ENCODE measurements around the gene PHOSPHO1. TPM values are rescaled to one million over a fixed set of nuclear protein-coding genes. Genes with fewer than 3 reads are reported as not detected.

Gene PHOSPHO1
- total RNA-seq, 4 donors from 2014 or later = not detected

DNA sequence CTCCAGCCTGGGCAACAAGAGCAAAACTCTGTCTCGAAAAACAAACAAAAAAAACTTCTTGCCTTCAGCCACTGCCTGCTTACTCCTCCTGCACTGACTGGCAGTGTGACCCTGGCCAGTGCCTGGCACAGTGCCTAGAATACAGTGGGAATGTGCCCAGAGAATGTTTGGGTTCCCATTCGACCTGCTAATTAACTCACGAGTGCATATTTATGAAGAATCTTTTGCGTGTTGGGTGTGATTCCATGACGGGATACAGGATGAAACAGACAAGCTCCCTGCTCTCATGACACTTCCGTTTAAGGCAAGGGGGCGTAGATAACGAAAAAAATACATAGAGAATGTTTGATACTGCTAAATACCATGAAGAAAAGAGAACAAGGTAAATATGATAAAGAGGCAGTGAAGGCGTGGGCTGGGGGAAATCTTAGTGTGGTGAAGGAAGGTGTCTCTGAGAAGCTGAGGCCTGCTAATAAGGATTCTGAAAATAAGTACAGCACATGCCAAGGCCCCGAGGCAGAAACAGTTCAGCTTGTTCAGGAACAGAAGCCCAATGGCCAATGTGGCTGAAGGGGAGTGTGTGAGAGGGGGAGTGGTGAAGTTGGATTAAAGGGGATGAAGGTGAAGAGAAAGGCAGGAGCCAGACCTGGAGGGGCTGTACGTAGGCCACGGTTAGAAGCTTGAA lies 15.8 kb downstream of the PHOSPHO1 start:
- TF ChIP-seq, protein P1, sequence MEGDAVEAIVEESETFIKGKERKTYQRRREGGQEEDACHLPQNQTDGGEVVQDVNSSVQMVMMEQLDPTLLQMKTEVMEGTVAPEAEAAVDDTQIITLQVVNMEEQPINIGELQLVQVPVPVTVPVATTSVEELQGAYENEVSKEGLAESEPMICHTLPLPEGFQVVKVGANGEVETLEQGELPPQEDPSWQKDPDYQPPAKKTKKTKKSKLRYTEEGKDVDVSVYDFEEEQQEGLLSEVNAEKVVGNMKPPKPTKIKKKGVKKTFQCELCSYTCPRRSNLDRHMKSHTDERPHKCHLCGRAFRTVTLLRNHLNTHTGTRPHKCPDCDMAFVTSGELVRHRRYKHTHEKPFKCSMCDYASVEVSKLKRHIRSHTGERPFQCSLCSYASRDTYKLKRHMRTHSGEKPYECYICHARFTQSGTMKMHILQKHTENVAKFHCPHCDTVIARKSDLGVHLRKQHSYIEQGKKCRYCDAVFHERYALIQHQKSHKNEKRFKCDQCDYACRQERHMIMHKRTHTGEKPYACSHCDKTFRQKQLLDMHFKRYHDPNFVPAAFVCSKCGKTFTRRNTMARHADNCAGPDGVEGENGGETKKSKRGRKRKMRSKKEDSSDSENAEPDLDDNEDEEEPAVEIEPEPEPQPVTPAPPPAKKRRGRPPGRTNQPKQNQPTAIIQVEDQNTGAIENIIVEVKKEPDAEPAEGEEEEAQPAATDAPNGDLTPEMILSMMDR (IDR thresholded peaks at IDR 0.05; ENCODE audit: low read depth) = no peak

DNA sequence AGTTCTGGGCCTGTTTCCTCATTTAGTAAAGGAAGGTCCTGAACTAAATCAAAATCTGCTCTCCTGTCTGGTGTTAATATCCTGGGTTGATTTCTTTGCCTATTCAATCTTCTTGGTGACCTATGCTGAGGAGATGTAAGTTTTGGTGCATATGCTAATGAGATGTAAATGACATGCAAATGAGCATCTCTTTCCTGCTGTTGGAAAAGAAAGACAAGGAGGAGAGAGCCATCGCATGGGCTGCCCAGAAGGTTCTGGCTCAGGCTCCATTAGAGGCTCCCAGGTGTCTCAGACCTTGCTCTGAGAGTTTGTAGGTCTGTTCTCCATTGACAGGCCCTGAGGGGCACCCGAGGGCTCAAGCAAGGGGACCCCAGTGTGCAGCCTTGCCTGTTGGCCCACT lies 16.7 kb downstream of the PHOSPHO1 start:
- TF ChIP-seq, protein P1 (IDR thresholded peaks at IDR 0.05; ENCODE audit: low read depth) = no peak

DNA sequence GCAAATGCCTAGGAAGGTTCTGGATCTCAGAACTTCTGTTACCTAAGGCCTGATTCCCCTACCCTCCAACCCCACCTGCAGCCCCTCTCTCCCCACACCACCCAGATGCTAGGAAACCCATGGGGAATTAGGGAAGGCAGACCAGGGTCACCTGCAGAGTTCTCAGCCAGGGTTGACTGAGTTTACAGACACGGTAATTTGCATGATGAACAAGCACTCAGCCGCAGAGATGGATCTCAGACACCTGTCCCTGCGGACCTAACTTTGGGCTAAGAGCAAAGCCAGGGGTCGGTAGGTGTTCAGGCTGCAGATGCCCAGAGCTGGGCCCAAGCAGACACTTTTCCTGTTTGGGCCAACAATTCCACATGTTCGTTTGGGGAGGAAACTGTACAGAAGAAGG lies 17.2 kb downstream of the PHOSPHO1 start:
- TF ChIP-seq, protein P1 (IDR thresholded peaks at IDR 0.05; ENCODE audit: low read depth) = no peak

DNA sequence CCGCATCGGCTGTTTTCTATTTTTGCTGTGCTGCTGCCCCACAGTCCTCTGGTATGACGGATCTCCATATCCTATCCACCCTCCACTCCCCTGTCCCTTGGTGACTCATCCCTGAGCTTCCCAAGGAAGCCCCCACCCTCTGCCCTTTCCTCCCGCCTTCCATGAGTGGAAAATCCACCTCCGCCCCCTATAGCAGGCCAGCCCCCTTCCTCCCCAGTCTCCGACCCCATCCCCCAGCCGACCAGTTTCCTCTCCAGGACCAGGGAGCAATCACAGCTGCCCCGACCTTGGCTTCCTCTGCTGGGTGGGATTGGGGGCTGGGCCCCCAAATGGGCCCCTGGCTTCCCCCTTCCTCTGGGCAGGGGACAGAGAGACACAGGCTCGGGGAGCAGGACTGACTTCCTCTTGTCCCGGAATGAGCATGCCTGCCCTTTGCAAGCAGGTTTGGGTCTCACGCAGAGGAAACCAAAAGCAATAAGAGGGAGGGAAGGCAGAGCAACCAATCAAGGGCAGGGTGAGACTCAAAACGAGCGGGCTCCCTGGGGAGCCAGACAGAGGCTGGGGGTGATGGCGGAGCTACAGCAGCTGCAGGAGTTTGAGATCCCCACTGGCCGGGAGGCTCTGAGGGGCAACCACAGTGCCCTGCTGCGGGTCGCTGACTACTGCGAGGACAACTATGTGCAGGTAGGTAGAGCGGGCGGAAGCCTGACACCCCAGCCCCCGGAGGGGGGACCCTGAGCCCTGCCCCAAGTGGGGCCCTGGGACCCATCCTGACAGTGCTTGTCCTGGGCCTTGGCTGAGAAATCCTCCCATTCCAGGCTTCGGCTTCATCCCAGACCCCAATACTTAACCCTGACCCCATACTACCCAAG lies 20.2 kb downstream of the PHOSPHO1 start, which contains the start of the genes ABI3 and GNGT2:
Gene ABI3 (plus strand): TSS at position 550 of the 872 bp plus-strand sequence. CDS start 18 bp downstream, at position 568.
Gene GNGT2 (minus strand): TSS at position 417 of the 872 bp plus-strand sequence. CDS start 3,152 bp downstream, outside the sequence.
- TF ChIP-seq, protein P1 (IDR thresholded peaks at IDR 0.05; ENCODE audit: low read depth) = no peak

DNA sequence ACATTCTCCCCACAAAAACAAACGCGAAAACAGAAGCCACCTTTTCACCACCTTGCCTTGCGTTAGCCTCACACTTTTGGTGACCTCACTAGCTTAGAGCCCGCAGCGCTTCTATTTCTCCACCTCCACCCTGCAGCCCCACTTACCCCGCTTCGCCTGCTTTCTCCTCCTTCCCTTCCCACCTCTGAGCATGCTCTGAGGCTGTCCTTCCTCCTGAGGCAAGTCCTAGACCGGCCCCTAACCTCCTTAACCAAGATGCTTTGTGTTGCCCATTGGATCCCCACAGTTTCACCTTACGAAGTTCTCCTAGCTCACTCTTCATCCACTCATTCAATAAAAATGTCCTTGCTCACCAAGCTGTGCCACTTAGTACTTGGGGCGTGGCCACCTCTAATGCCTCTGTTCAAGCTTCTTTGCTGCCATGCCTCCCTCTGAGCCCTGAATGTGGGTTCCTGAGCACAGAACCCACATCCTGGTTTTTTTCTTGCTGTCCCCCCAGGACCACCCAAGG lies 21.5 kb downstream of the PHOSPHO1 start:
- TF ChIP-seq, protein P1 (IDR thresholded peaks at IDR 0.05; ENCODE audit: low read depth) = no peak

DNA sequence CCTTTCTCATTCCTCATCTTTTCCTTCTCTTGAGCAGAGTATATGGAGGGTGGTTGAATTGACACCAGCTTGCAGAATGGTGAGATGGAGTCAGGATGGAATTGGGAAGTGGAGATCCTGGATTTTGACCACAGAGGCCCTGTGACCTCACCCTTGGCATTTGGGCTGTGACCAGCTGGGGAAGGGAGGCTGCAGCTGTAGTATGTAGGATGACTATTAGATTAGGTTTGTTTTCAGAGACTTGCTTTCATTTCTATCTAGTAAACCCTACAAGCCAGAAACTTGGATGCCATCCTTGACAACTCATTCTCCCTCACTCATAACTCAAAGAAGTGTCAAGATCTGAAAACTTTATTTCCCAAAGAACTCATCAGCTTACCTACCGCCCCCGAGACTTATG lies 26.1 kb downstream of the PHOSPHO1 start:
- TF ChIP-seq, protein P1 (IDR thresholded peaks at IDR 0.05; ENCODE audit: low read depth) = no peak

DNA sequence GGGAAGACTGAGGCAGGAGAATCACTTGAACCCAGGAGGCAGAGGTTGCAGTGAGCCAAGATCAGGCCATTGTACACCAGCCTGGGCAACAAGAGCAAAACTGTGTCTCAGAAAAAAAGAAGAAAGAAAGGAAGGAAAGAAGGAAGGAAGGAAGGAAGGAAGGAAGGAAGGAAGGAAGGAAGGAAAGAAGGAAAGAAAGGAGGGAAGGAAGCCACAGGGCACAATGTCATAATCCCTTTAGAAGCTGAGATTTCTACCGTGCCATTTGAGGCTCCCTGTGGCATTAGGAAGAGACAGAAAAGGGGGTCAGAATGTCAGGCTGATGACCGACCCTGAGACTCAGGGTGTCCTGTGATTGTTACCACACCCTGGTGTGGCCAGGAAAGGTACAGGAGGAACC lies 26.8 kb downstream of the PHOSPHO1 start:
- TF ChIP-seq, protein P1 (IDR thresholded peaks at IDR 0.05; ENCODE audit: low read depth) = no peak
